ENCODE data around the gene FAM114A1. TPM values are rescaled to one million over a fixed set of nuclear protein-coding genes. Genes with fewer than 3 reads are reported as not detected.

The FAM114A1 gene
- polyA plus RNA-seq, 2 of the 4 experiments (the other 2 are of a cell fraction) = 44.2 to 55.4 TPM

DNA sequence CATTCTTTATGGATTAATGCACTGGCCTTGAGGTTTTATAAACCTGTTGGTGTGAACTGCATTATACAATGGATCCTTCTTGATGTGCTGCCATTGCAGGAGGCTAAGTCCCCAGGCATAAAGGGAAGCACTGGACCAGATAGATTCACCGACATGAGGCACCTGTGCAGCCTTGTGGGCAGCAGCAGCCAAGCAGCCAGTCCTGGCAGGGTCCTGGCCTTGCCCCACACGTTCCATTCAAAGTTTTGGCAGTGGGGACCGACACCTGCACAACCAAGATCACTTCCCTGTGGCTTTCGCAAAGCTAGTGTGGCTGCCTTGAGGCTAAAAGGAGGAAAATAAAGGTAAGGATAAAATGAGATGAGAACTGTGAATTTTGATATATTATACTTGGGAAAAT, 111.5 kb downstream of the FAM114A1 start:
- WGBS (ENCODE audit: missing lambda C conversion rate) = 89% methylated on average over 3 of the region's 4 CpGs
- TF ChIP-seq ZFP36 (IDR thresholded peaks at IDR 0.05; ENCODE audit: borderline replicate concordance, partially characterized antibody) (no peak), FOSL2 (IDR thresholded peaks at IDR 0.05) (no peak), FOSL2 (CRISPR knock-in tag; IDR thresholded peaks at IDR 0.05) (no peak), FOXS1 (CRISPR knock-in tag; IDR thresholded peaks at IDR 0.05) (no peak), RNF2 (IDR thresholded peaks at IDR 0.05; ENCODE audit: borderline replicate concordance, low read depth) (no peak), HEYL (CRISPR knock-in tag; IDR thresholded peaks at IDR 0.05) (no peak), RCOR1 (IDR thresholded peaks at IDR 0.05; ENCODE audit: low read depth, low read length) (no peak), TFCP2L1 (CRISPR knock-in tag; IDR thresholded peaks at IDR 0.05) (no peak), POLR2AphosphoS2 (conservative IDR thresholded peaks at IDR 0.05; ENCODE audit: low read length) (no peak), CEBPB (IDR thresholded peaks at IDR 0.05) (no peak), CHD2 (IDR thresholded peaks at IDR 0.05; ENCODE audit: low read length, partially characterized antibody) (no peak), MAFK (IDR thresholded peaks at IDR 0.05; ENCODE audit: partially characterized antibody) (no peak)
- TF ChIP-seq, protein P1, sequence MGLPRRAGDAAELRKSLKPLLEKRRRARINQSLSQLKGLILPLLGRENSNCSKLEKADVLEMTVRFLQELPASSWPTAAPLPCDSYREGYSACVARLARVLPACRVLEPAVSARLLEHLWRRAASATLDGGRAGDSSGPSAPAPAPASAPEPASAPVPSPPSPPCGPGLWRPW (IDR thresholded peaks at IDR 0.05) = no peak
- TF ChIP-seq, protein P2, sequence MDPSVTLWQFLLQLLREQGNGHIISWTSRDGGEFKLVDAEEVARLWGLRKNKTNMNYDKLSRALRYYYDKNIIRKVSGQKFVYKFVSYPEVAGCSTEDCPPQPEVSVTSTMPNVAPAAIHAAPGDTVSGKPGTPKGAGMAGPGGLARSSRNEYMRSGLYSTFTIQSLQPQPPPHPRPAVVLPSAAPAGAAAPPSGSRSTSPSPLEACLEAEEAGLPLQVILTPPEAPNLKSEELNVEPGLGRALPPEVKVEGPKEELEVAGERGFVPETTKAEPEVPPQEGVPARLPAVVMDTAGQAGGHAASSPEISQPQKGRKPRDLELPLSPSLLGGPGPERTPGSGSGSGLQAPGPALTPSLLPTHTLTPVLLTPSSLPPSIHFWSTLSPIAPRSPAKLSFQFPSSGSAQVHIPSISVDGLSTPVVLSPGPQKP (IDR thresholded peaks at IDR 0.05; ENCODE audit: low read depth, low read length) = no peak
- TF ChIP-seq, protein P3, sequence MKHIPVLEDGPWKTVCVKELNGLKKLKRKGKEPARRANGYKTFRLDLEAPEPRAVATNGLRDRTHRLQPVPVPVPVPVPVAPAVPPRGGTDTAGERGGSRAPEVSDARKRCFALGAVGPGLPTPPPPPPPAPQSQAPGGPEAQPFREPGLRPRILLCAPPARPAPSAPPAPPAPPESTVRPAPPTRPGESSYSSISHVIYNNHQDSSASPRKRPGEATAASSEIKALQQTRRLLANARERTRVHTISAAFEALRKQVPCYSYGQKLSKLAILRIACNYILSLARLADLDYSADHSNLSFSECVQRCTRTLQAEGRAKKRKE (CRISPR knock-in tag; IDR thresholded peaks at IDR 0.05; ENCODE audit: low read depth) = no peak
- no peak for FAIRE-seq
- no peak for ATAC-seq
- Histone ChIP-seq H3K27ac (no peak overlapping the region), H3K4me3 (no peak overlapping the region), H3K9me3 (no peaks in the 10 kb centered on the region), H3K4me1 (no peaks in the 10 kb centered on the region), H3K4me2 (no peak overlapping the region)
- CTCF ChIA-PET = interaction anchor here (0.6 kb wide), 1 partner anchor 26 kb away, joined by 3 read pairs; no protein-coding TSS in a partner anchor
- no peak for DNase-seq (ENCODE audit: low read depth in 1 of 2, low spot score in 1 of 2)
- POLR2A ChIA-PET = no interaction called here

DNA sequence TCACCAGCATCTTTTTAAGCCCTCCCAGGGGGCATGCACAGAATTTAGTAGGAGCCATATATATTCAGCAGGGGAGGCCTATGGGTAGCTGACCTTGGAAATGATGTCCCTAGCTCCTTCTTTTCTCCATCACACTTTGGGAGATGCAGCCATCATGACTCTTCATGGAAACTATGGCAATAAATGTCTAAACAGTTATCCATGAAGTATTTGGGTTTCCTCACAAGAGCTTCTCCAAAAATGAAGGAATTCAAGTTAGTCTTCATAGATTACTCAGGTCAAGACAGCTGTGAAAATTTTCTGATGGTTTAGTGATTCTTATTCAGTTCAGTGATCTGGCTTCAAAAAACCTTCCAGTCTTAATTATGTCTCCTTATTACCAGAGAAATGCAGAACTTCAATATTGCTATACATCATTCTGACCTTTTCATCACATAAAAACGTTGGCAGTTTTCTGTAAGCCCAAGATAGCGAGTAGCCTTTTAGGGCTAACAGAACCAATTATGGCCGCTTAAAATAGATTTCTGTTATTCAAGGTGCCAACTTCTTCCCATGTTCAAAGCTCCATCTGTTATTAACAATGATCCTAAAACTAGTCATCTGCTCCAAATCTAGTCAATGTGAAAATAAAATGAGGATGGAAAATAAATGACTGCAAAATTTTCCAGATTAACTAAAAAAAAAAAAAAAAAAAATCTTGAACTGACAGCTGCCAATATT, 112.1 kb downstream of the FAM114A1 start:
- H3K9me3 ChIP-seq = no peaks in the 10 kb centered on the region
- FAIRE-seq = no peak
- no peaks in the 10 kb centered on the region for H3K4me1 ChIP-seq
- no peak overlapping the region for H3K4me2 ChIP-seq
- DNase-seq (ENCODE audit: low read depth in 1 of 2, low spot score in 1 of 2) = no peak
- POLR2A ChIA-PET = no interaction called here
- ATAC-seq = no peak
- 76% methylated on average over 3 of the region's 3 CpGs for WGBS (ENCODE audit: missing lambda C conversion rate)
- CTCF ChIA-PET = interaction anchor here (0.6 kb wide), 1 partner anchor 26 kb away, joined by 3 read pairs; no protein-coding TSS in a partner anchor
- H3K4me3 ChIP-seq = no peak overlapping the region
- H3K27ac ChIP-seq = no peak overlapping the region
- TF ChIP-seq MYC (IDR thresholded peaks at IDR 0.05; ENCODE audit: borderline replicate concordance, low read length) (no peak), HOXA7 (CRISPR knock-in tag; IDR thresholded peaks at IDR 0.05) (no peak), HOXB13 (CRISPR knock-in tag; IDR thresholded peaks at IDR 0.05; ENCODE audit: low read depth) (no peak), ZFP36 (IDR thresholded peaks at IDR 0.05; ENCODE audit: borderline replicate concordance, partially characterized antibody) (no peak), NR3C1 (IDR thresholded peaks at IDR 0.05) (no peak), TP53 (CRISPR knock-in tag; IDR thresholded peaks at IDR 0.05) (no peak), JUNB (IDR thresholded peaks at IDR 0.05) (no peak), RAD21 (conservative IDR thresholded peaks at IDR 0.05 in 1 of 2, IDR thresholded peaks at IDR 0.05 in 1 of 2) (no peak), CHD4 (IDR thresholded peaks at IDR 0.05; ENCODE audit: borderline replicate concordance) (no peak), CHD2 (IDR thresholded peaks at IDR 0.05; ENCODE audit: low read length, partially characterized antibody) (no peak)
- TF ChIP-seq, protein P4, sequence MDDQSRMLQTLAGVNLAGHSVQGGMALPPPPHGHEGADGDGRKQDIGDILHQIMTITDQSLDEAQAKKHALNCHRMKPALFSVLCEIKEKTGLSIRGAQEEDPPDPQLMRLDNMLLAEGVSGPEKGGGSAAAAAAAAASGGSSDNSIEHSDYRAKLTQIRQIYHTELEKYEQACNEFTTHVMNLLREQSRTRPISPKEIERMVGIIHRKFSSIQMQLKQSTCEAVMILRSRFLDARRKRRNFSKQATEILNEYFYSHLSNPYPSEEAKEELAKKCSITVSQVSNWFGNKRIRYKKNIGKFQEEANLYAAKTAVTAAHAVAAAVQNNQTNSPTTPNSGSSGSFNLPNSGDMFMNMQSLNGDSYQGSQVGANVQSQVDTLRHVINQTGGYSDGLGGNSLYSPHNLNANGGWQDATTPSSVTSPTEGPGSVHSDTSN (IDR thresholded peaks at IDR 0.05) = no peak
- TF ChIP-seq, protein P5, sequence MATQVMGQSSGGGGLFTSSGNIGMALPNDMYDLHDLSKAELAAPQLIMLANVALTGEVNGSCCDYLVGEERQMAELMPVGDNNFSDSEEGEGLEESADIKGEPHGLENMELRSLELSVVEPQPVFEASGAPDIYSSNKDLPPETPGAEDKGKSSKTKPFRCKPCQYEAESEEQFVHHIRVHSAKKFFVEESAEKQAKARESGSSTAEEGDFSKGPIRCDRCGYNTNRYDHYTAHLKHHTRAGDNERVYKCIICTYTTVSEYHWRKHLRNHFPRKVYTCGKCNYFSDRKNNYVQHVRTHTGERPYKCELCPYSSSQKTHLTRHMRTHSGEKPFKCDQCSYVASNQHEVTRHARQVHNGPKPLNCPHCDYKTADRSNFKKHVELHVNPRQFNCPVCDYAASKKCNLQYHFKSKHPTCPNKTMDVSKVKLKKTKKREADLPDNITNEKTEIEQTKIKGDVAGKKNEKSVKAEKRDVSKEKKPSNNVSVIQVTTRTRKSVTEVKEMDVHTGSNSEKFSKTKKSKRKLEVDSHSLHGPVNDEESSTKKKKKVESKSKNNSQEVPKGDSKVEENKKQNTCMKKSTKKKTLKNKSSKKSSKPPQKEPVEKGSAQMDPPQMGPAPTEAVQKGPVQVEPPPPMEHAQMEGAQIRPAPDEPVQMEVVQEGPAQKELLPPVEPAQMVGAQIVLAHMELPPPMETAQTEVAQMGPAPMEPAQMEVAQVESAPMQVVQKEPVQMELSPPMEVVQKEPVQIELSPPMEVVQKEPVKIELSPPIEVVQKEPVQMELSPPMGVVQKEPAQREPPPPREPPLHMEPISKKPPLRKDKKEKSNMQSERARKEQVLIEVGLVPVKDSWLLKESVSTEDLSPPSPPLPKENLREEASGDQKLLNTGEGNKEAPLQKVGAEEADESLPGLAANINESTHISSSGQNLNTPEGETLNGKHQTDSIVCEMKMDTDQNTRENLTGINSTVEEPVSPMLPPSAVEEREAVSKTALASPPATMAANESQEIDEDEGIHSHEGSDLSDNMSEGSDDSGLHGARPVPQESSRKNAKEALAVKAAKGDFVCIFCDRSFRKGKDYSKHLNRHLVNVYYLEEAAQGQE (IDR thresholded peaks at IDR 0.05) = no peak
- TF ChIP-seq, protein P6, sequence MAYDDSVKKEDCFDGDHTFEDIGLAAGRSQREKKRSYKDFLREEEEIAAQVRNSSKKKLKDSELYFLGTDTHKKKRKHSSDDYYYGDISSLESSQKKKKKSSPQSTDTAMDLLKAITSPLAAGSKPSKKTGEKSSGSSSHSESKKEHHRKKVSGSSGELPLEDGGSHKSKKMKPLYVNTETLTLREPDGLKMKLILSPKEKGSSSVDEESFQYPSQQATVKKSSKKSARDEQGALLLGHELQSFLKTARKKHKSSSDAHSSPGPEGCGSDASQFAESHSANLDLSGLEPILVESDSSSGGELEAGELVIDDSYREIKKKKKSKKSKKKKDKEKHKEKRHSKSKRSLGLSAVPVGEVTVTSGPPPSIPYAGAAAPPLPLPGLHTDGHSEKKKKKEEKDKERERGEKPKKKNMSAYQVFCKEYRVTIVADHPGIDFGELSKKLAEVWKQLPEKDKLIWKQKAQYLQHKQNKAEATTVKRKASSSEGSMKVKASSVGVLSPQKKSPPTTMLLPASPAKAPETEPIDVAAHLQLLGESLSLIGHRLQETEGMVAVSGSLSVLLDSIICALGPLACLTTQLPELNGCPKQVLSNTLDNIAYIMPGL (CRISPR knock-in tag; IDR thresholded peaks at IDR 0.05; ENCODE audit: borderline replicate concordance) = no peak
- TF ChIP-seq, protein P3 (CRISPR knock-in tag; IDR thresholded peaks at IDR 0.05; ENCODE audit: low read depth) = no peak
